Germinal center (tissue), 1 donor: ENCODE results near the gene SEMA3F.

Experiments used
- DNase-seq: peaks from one replicate; pipeline ENCODE4 v3.0.0; 2012; ENCODE audit warnings: mixed read lengths, low spot score

Gene SEMA3F

GRCh38 chr3:50170689-50171088, 15.6 kb downstream of the SEMA3F start:
- DNase-seq, result no peak

DNA sequence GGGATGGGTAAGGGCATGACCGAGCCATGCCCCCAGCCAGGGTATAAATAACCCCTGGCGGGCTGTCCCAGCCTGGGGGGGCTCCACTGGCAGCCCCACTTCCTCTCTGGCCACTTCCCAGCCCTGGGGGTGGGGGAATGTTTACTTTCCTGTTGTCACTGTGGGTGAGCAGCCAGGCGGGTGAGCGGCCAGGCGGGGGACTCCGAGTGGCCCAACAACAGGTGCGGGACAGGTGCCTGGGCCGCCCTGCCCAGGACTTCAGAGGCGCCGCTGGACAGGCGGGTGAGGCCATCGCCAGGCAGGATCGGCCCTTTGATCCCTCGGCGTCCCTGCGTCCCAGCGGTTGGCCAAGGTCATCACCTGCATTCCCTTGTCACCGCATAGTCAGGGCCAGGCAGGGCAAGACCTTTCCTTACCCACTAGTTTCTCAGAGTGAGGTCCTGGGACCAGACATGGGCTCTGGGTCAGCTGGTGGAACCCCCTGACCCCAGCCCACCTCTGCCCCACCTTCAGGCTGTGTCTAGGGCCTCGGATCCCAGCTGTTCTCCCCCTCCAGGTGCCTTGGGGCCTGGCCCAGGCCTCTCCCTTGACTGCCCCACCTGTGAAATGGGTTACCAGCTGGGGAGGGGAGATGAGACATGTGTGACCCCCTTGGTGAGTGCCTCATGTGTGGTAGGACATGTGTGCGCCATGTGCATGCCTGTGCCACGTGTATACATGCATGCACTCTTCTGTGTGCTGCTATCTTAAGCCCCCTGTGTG, 16.6 kb downstream of the SEMA3F start:
- no peak for DNase-seq

GRCh38 chr3:50172626-50173220, 17.6 kb downstream of the SEMA3F start:
- no peak for DNase-seq

- DNase-seq, result no peak
Observed at GRCh38 chr3:50173685-50174516, 18.8 kb downstream of the SEMA3F start.

- DNase-seq, result no peak
Observed at GRCh38 chr3:50174517-50174895, 19.4 kb downstream of the SEMA3F start.

GRCh38 chr3:50174947-50175524, 19.9 kb downstream of the SEMA3F start:
- DNase-seq, result no peak

GRCh38 chr3:50177346-50177745, 22.2 kb downstream of the SEMA3F start:
- DNase-seq, result no peak

DNA sequence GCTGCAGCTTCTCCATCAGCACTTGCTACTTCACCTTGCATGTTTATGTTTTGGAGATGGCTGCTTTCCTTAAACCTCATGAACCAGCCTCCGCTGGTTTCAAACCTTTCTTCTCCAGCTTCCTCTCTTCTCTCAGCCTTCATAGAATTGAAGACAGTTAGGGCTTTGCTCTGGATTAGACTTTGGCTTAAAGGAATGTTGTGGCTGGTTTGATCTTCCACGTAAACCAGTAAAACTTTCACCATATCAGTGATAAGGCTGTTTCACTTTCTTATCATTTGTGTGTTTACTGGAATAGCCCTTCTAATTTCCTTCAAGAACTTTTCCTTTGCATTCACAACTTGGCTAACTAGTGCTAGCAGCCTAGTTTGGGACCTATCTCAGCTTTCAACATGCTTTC, 24.6 kb downstream of the SEMA3F start:
- no peak for DNase-seq

GRCh38 chr3:50181985-50182384, 26.9 kb downstream of the SEMA3F start:
- DNase-seq, result no peak

DNA sequence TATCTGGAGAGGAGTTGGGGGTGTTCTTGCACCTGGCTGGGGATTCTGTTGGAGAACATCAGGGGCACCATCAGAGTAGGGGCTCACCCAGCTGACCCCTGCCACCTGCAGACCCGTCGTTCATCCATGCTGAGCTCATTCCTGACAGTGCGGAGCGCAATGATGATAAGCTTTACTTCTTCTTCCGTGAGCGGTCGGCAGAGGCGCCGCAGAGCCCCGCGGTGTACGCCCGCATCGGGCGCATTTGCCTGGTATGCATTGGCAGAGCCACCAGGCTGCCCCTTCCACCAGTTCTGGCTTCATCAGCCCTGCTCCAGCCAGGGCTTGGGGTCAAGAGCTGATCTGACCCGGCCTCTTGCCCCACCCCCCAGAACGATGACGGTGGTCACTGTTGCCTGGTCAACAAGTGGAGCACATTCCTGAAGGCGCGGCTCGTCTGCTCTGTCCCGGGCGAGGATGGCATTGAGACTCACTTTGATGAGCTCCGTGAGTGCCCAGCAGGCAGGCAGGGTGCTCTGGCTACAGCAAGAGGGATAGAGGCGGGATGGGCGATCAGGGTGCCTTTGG, 27.5 kb downstream of the SEMA3F start:
- DNase-seq, result no peak

DNA sequence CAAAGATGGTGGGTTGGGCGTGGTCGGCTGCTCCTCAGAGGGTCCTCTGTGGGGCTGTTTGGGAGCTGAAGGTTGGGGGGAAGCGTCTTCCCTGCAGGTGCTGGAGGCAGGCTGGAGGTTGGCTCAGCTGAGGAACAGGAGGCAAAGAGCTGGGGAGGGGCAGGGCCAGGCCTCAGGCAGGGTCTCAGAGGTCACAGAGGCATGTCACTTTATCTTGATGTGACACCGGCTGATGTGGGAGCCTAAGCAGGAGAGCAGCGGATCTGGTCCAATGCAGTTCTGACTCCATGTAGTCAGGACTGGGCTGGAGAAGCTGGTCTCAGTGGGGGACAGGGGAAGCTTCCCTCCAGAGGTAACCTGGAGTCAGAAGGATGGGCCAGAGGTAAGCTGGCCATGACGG, 28.6 kb downstream of the SEMA3F start:
- DNase-seq, result no peak

DNA sequence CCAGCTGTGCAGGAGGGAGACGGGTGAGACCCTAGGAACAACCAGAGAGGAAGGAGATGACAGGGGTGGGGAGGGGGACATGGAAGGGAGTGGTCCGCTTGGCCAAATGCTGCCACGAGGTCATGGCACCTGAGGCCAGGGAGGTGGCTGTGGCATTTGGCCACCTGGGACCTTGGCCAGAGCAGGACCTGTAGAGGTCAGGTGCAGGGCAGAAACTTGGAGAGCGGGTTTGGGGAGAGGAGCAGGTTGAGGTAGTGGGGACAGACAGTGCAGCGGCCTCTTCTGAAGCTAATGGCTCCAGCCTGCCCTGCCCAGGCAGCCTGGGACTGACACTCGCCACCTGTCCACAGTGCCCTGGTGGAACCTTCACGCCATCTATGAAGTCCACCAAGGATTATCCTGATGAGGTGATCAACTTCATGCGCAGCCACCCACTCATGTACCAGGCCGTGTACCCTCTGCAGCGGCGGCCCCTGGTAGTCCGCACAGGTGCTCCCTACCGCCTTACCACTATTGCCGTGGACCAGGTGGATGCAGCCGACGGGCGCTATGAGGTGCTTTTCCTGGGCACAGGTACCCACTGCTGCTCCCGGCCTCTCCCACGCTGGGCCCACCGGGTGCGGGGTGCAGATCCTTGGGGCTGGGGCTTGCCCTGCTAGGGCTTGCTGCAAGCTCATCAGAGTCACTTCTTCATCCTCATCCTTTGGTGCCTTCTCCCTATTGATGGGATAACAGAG, 29.3 kb downstream of the SEMA3F start:
- no peak for DNase-seq

DNA sequence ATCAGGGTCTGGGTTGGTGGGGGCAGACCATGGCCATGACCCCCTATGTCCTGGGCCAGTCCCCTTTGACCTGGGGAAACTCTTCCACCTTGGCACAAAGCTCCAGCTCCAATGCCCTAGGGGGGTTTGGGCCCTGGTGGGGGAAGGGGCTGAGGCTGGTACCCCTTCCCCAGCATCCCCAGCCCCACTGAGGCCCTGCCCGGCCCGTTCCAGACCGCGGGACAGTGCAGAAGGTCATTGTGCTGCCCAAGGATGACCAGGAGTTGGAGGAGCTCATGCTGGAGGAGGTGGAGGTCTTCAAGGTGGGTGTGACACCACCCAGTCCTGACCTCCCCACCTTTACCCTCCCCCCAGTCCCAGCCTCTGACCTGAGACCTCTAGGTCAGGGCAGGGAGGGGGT, 30.1 kb downstream of the SEMA3F start:
- DNase-seq, result no peak

DNA sequence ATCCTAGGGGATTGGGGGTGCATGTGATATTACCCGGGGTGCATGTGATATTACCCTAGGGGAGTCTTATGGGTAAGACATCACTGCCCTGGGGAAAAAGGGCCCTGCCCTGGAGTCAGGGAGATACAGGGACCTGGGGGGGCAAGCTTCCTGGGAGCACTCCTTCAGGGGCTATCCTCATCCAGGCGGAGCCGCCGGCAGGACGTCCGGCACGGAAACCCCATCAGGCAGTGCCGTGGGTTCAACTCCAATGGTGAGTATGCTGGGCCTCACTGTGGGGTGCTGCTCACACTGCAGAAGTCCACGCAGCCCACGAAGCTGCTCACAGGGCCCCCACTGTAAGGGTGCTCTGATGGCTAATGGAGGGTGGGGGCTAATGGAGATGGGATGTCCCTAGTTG, 31.0 kb downstream of the SEMA3F start:
- no peak for DNase-seq

GRCh38 chr3:50187750-50188149, 32.6 kb downstream of the SEMA3F start:
- no peak for DNase-seq

DNA sequence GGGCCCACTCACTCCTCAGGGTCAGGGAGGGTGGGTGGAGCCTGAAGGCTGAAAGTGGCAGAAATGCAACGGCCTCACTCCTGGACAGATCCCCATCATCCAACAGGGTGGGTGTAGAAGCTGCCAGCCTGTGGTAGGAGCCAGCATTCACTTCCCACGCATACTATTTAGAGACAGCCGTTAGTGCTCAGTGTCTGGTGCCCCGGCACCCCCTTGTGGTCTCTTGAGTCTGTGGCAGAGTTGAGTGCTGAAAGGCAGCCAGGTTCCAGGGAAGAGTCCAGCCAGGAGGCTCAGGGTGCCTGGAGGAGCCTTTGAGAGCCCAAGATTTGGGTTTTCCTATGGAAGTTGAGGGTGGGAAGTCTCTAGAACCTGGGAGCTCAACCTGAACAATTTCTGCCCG, 34.1 kb downstream of the SEMA3F start:
- peak; percentile 43 for DNase-seq

DNA sequence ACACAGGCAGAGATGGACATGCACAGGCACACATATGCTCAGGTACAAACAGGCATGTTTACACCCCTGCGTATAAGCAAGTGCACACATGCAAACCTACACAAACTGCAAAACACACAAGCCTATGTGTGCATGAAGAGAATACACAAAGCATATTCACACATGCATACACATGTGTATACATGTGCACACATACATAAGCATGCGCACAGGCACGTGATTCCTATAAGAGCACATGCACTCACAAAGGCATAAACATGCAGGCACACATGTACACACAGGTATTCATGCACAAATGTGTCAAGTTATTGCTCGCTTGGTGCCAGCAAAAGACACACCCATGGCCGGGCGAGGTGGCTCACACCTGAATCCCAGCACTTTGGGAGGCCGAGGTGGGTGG, 34.9 kb downstream of the SEMA3F start:
- DNase-seq, result no peak

DNA sequence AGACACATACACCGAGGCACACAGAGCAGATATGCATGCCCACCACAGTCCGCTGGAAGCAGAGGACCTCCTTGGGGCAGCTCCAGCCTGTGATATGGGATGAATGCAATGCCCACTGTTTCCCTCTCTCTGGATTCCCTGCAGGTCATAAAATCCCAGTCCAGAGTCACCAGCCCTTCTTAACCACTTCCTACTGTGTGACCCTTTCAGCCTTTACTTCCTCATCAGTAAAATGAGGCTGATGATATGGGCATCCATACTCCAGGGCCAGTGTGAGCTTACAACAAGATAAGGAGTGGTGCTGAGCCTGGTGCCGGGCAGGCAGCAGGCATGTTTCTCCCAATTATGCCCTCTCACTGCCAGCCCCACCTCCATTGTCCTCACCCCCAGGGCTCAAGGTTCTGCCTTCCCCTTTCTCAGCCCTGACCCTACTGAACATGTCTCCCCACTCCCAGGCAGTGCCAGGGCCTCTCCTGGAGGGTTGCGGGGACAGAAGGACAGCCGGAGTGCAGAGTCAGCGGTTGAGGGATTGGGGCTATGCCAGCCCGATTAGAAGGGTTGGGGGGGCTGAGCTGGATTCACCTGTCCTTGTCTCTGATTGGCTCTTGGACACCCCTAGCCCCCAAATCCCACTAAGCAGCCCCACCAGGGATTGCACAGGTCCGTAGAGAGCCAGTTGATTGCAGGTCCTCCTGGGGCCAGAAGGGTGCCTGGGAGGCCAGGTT, 36.0 kb downstream of the SEMA3F start, which contains the start of gene GNAT1:
Gene GNAT1 (plus strand): TSS at position 675 of the 725 bp plus-strand sequence. CDS start 116 bp downstream, outside the sequence.
- DNase-seq, result no peak

GRCh38 chr3:50192124-50192523, 37.0 kb downstream of the SEMA3F start:
- DNase-seq, result no peak

GRCh38 chr3:50192689-50193141, 37.6 kb downstream of the SEMA3F start:
- DNase-seq, result peak; percentile 85

GRCh38 chr3:50193286-50193685, 38.2 kb downstream of the SEMA3F start:
- DNase-seq, result no peak
